K562 (cell line): ENCODE measurements around the gene ELP5. TPM values are rescaled to one million over a fixed set of nuclear protein-coding genes. Genes with fewer than 3 reads are reported as not detected.

Experiments used
- BCLAF1 ChIP-seq, 2 experiments: fragments of 450-650 bp in 1 of 2; IDR thresholded peaks; 2 replicates each; pipeline ENCODE4 v1.6.1; 2011 to 2017; ENCODE audit warnings: low read depth in 2 of 2, antibody characterized with exemption in 1 of 2, borderline replicate concordance in 1 of 2, low read length in 1 of 2, mild to moderate bottlenecking in 1 of 2, mixed read lengths in 1 of 2; ENCODE audit not compliant: control insufficient read depth in 1 of 2
- CHAMP1 ChIP-seq: fragments of 450-650 bp; IDR thresholded peaks from 2 replicates; pipeline ENCODE4 v1.6.1; 2016; ENCODE audit warnings: mild to moderate bottlenecking
- DEAF1 ChIP-seq: fragments of 450-650 bp; formaldehyde crosslinking; IDR thresholded peaks from 2 replicates; pipeline ENCODE4 v1.4.0; 2020; ENCODE audit warnings: mild to moderate bottlenecking, moderate library complexity
- MAFG ChIP-seq: fragments of 450-650 bp; conservative IDR thresholded peaks from 2 replicates; pipeline ENCODE4 v1.6.1; 2016; ENCODE audit warnings: missing genetic modification characterization, missing compliant biosample characterization
- MCM5 ChIP-seq: fragments of 450-650 bp; IDR thresholded peaks from 2 replicates; pipeline ENCODE4 v1.6.1; 2016; ENCODE audit warnings: low read depth
- ZNF324 ChIP-seq: fragments of 250-450 bp; sonication (Bioruptor Pico); IDR thresholded peaks from 2 replicates; pipeline ENCODE4 v1.4.0; 2020; ENCODE audit warnings: mild to moderate bottlenecking
- ZNF449 ChIP-seq: fragments of 250-450 bp; sonication (Bioruptor Pico); IDR thresholded peaks from 2 replicates; pipeline ENCODE4 v1.8.0; 2022; ENCODE audit warnings: moderate library complexity, mild to moderate bottlenecking, inconsistent platforms
- polyA plus RNA-seq, 8 experiments: library from polyadenylated mRNA; depleted of rRNA in 4 of 8; stranded (reverse) in 5 of 8; unstranded in 3 of 8; fragments of >200 nt; fragmentation: Nextera tagmentation in 2 of 8; fragmentation: Illumina TruSeq in 1 of 8; extraction: Ambion mirVana in 2 of 8; extraction: Trizol in 1 of 8; gene quantifications; 2 replicates each; pipeline versions ENCODE4 v1.2.1 to v1.2.3, GENCODE V29; 2011 to 2014; ENCODE audit warnings: inconsistent platforms in 1 of 8, missing spikeins in 1 of 8
- total RNA-seq, 7 experiments: library from RNA; depleted of rRNA in 6 of 7; stranded (reverse); fragments of >200 nt in 6 of 7; fragmentation: Illumina TruSeq in 2 of 7; extraction: Trizol in 2 of 7; gene quantifications; 2 replicates each; pipeline versions ENCODE4 v1.2.1 to v1.2.3, GENCODE V29; 2011 to 2021; ENCODE audit warnings: low replicate concordance in 1 of 7

Gene ELP5
- total and polyA plus RNA-seq, 9 of the 15 experiments (the other 6 are each of a cell fraction or from before 2014, with no cell fraction given): 25.7 to 77.9 (median 52.9) TPM

- TF ChIP-seq BCLAF1 (IDR thresholded peaks at IDR 0.05; ENCODE audit: borderline replicate concordance in 1 of 2, control insufficient read depth in 1 of 2, low read depth in 2 of 2, low read length in 1 of 2) (no peak), MCM5 (no peak), CHAMP1 (no peak), DEAF1 (CRISPR knock-in tag) (peak; percentile 81), MAFG (tag) (no peak), ZNF324 (CRISPR knock-in tag) (no peak), ZNF449 (CRISPR knock-in tag) (no peak)
Observed at GRCh38 chr17:7296189-7296861, 44.3 kb downstream of the ELP5 start (continued).
